Effector CD8-positive, alpha-beta T cell (primary cell): ENCODE measurements around the gene NRP2.

Source experiments
- DNase-seq: peaks from one replicate; lab custom pipeline; 2025; lab: John Stamatoyannopoulos, UW

Gene NRP2

GRCh38 chr2:205687641-205687956 lies 5.3 kb downstream of the NRP2 start:
- no peak for DNase-seq

- no peak for DNase-seq
Observed at GRCh38 chr2:205688417-205689200, 6.3 kb downstream of the NRP2 start.

GRCh38 chr2:205689820-205690219 lies 7.5 kb downstream of the NRP2 start:
- DNase-seq, result no peak

GRCh38 chr2:205692104-205692503 lies 9.8 kb downstream of the NRP2 start:
- no peak for DNase-seq

- DNase-seq, result no peak
Observed at GRCh38 chr2:205694256-205694655, 12.0 kb downstream of the NRP2 start.

- no peak for DNase-seq
Observed at GRCh38 chr2:205695460-205695991, 13.2 kb downstream of the NRP2 start.

- no peak for DNase-seq
Observed at GRCh38 chr2:205696331-205696926, 14.1 kb downstream of the NRP2 start.

- DNase-seq, result no peak
Observed at GRCh38 chr2:205696927-205697441, 14.7 kb downstream of the NRP2 start.

- DNase-seq, result no peak
Observed at GRCh38 chr2:205698286-205699268, 16.3 kb downstream of the NRP2 start.

GRCh38 chr2:205699515-205700289 lies 17.4 kb downstream of the NRP2 start:
- DNase-seq, result no peak

GRCh38 chr2:205700331-205701132 lies 18.2 kb downstream of the NRP2 start:
- no peak for DNase-seq

- DNase-seq, result no peak
Observed at GRCh38 chr2:205701509-205701908, 19.2 kb downstream of the NRP2 start.

- no peak for DNase-seq
Observed at GRCh38 chr2:205702576-205702975, 20.3 kb downstream of the NRP2 start.

- DNase-seq, result no peak
Observed at GRCh38 chr2:205703471-205704126, 21.3 kb downstream of the NRP2 start.

- no peak for DNase-seq
Observed at GRCh38 chr2:205704127-205704741, 21.9 kb downstream of the NRP2 start.

GRCh38 chr2:205705511-205706349 lies 23.4 kb downstream of the NRP2 start:
- DNase-seq, result no peak

- no peak for DNase-seq
Observed at GRCh38 chr2:205706769-205707381, 24.6 kb downstream of the NRP2 start.

- DNase-seq, result no peak
Observed at GRCh38 chr2:205708231-205708631, 25.9 kb downstream of the NRP2 start.
